ENCODE measurements around the gene AHDC1. TPM values are rescaled to one million over a fixed set of nuclear protein-coding genes. Genes with fewer than 3 reads are reported as not detected.

AHDC1 gene
- polyA plus RNA-seq, 1 donor (not counting 4 experiments of a cell fraction or from before 2014, with no cell fraction given): 4.2 TPM

- H3K79me2 ChIP-seq (ENCODE audit: control insufficient read depth, insufficient read depth, low read length): no peaks in the 10 kb centered on the region
- H3K9me1 ChIP-seq (ENCODE audit: control insufficient read depth, extremely low read depth, insufficient read depth, low read length): no peaks in the 10 kb centered on the region
- no peak overlapping the region for H3K27ac ChIP-seq (ENCODE audit: control insufficient read depth, insufficient read depth, low read length)
- DNase-seq (ENCODE audit: low read depth, low spot score) (no peak), FAIRE-seq (no peak)
- H3K27me3 ChIP-seq (ENCODE audit: control insufficient read depth, extremely low read depth, insufficient read depth, low read length): peaks cover 12% of the 10 kb centered on the region
- TF ChIP-seq CTCF (optimal IDR thresholded peaks at IDR 0.05 in 1 of 3, IDR thresholded peaks at IDR 0.05 in 1 of 3, conservative IDR thresholded peaks at IDR 0.05 in 1 of 3; ENCODE audit: extremely low read depth in 1 of 3, insufficient read depth in 2 of 3, low read length in 3 of 3) (no peak), EZH2 (IDR thresholded peaks at IDR 0.05; ENCODE audit: low read length) (no peak)
- no peak overlapping the region for H3K9ac ChIP-seq (ENCODE audit: control insufficient read depth, extremely low read depth, insufficient read depth, low read length)
- peaks cover 4% of the 10 kb centered on the region for H3K4me1 ChIP-seq (ENCODE audit: control insufficient read depth, extremely low read depth, insufficient read depth, low read length)
- no peaks in the 10 kb centered on the region for H3K36me3 ChIP-seq (ENCODE audit: control insufficient read depth in 2 of 2, extremely low read depth in 1 of 2, insufficient read depth in 2 of 2, low read length in 2 of 2)
- no peaks in the 10 kb centered on the region for H3K9me3 ChIP-seq (ENCODE audit: control insufficient read depth, low read depth, low read length)
- H2AFZ ChIP-seq (ENCODE audit: control insufficient read depth, low read length): no peak overlapping the region
- no peak overlapping the region for H3K4me3 ChIP-seq (ENCODE audit: control insufficient read depth in 2 of 3, extremely low read depth in 1 of 3, insufficient read depth in 2 of 3, low read depth in 1 of 3, low read length in 3 of 3)
- H3K4me2 ChIP-seq (ENCODE audit: control insufficient read depth, extremely low read depth, insufficient read depth, low read depth, low read length): no peak overlapping the region
- H4K20me1 ChIP-seq (ENCODE audit: control insufficient read depth, extremely low read depth, insufficient read depth, low read length): no peaks in the 10 kb centered on the region
- dilution Hi-C loops (cut with MboI; ENCODE audit: extremely low pct_ligation_motif_present, low sequenced_read_pairs): no loop called here
These were observed 34.9 kb upstream of the AHDC1 start for GRCh38 chr1:27638805-27639204.

GRCh38 chr1:27638047-27638734, 34.2 kb upstream of the AHDC1 start:
- Histone ChIP-seq H3K9ac (ENCODE audit: control insufficient read depth, extremely low read depth, insufficient read depth, low read length) (no peak overlapping the region), H3K9me3 (ENCODE audit: control insufficient read depth, low read depth, low read length) (no peaks in the 10 kb centered on the region), H2AFZ (ENCODE audit: control insufficient read depth, low read length) (no peak overlapping the region), H3K36me3 (ENCODE audit: control insufficient read depth in 2 of 2, extremely low read depth in 1 of 2, insufficient read depth in 2 of 2, low read length in 2 of 2) (no peaks in the 10 kb centered on the region), H3K79me2 (ENCODE audit: control insufficient read depth, insufficient read depth, low read length) (no peaks in the 10 kb centered on the region), H3K4me1 (ENCODE audit: control insufficient read depth, extremely low read depth, insufficient read depth, low read length) (peaks cover 4% of the 10 kb centered on the region), H3K27me3 (ENCODE audit: control insufficient read depth, extremely low read depth, insufficient read depth, low read length) (peaks cover 16% of the 10 kb centered on the region), H3K27ac (ENCODE audit: control insufficient read depth, insufficient read depth, low read length) (no peak overlapping the region), H3K9me1 (ENCODE audit: control insufficient read depth, extremely low read depth, insufficient read depth, low read length) (no peaks in the 10 kb centered on the region), H3K4me3 (ENCODE audit: control insufficient read depth in 2 of 3, extremely low read depth in 1 of 3, insufficient read depth in 2 of 3, low read depth in 1 of 3, low read length in 3 of 3) (no peak overlapping the region), H3K4me2 (ENCODE audit: control insufficient read depth, extremely low read depth, insufficient read depth, low read depth, low read length) (no peak overlapping the region), H4K20me1 (ENCODE audit: control insufficient read depth, extremely low read depth, insufficient read depth, low read length) (no peaks in the 10 kb centered on the region)
- dilution Hi-C loops (cut with MboI; ENCODE audit: extremely low pct_ligation_motif_present, low sequenced_read_pairs): no loop called here
- DNase-seq (ENCODE audit: low read depth, low spot score): no peak
- TF ChIP-seq EZH2 (IDR thresholded peaks at IDR 0.05; ENCODE audit: low read length) (no peak), CTCF (optimal IDR thresholded peaks at IDR 0.05 in 1 of 3, IDR thresholded peaks at IDR 0.05 in 1 of 3, conservative IDR thresholded peaks at IDR 0.05 in 1 of 3; ENCODE audit: extremely low read depth in 1 of 3, insufficient read depth in 2 of 3, low read length in 3 of 3) (no peak)
- FAIRE-seq: no peak
